HG03378 (cell line): ENCODE results near the gene TOX3.

ENCODE experiments used
- ATAC-seq: cut with Tn5 transposase; IDR thresholded peaks from one replicate; pipeline ENCODE4 v1.9.1; 2021; ENCODE audit warnings: mild to moderate bottlenecking, moderate library complexity; ENCODE audit not compliant: unreplicated experiment

Gene TOX3

GRCh38 chr16:52494145-52494544 is 52.8 kb downstream of the TOX3 start:
- ATAC-seq, result no peak

GRCh38 chr16:52492789-52493357 is 54.1 kb downstream of the TOX3 start:
- no peak for ATAC-seq

GRCh38 chr16:52491216-52491615 is 55.7 kb downstream of the TOX3 start:
- no peak for ATAC-seq

GRCh38 chr16:52489894-52490293 is 57.0 kb downstream of the TOX3 start:
- ATAC-seq, result no peak

GRCh38 chr16:52488837-52489289 is 58.1 kb downstream of the TOX3 start:
- no peak for ATAC-seq

GRCh38 chr16:52487849-52488457 is 59.0 kb downstream of the TOX3 start:
- ATAC-seq, result no peak

- no peak for ATAC-seq
These were observed 66.7 kb downstream of the TOX3 start for GRCh38 chr16:52480237-52480636.

- no peak for ATAC-seq
These were observed 70.8 kb downstream of the TOX3 start for GRCh38 chr16:52476111-52476510.

- ATAC-seq, result no peak
These were observed 72.3 kb downstream of the TOX3 start for GRCh38 chr16:52474679-52475078.

- no peak for ATAC-seq
These were observed 73.8 kb downstream of the TOX3 start for GRCh38 chr16:52473096-52473495.

GRCh38 chr16:52471650-52472370 is 75.1 kb downstream of the TOX3 start:
- no peak for ATAC-seq

GRCh38 chr16:52470585-52470984 is 76.4 kb downstream of the TOX3 start:
- no peak for ATAC-seq

- ATAC-seq, result no peak
These were observed 77.2 kb downstream of the TOX3 start for GRCh38 chr16:52469775-52470174.

GRCh38 chr16:52469091-52469490 is 77.9 kb downstream of the TOX3 start:
- no peak for ATAC-seq

- no peak for ATAC-seq
These were observed 79.2 kb downstream of the TOX3 start for GRCh38 chr16:52467753-52468152.

- no peak for ATAC-seq
These were observed 79.9 kb downstream of the TOX3 start for GRCh38 chr16:52466994-52467393.

GRCh38 chr16:52465711-52466267 is 81.2 kb downstream of the TOX3 start:
- no peak for ATAC-seq

- no peak for ATAC-seq
These were observed 83.0 kb downstream of the TOX3 start for GRCh38 chr16:52463904-52464303.

GRCh38 chr16:52462816-52463215 is 84.1 kb downstream of the TOX3 start:
- ATAC-seq, result no peak

- ATAC-seq, result no peak
These were observed 86.2 kb downstream of the TOX3 start for GRCh38 chr16:52460639-52461178.

GRCh38 chr16:52456368-52456767 is 90.6 kb downstream of the TOX3 start:
- no peak for ATAC-seq
